CD14-positive monocyte (primary cell): ENCODE data around the gene GNAS-AS1. TPM values are rescaled to one million over a fixed set of nuclear protein-coding genes. Genes with fewer than 3 reads are reported as not detected.

Source experiments
- DNase-seq, 3 donors: peaks; one replicate each; pipeline ENCODE4 v3.0.0-alpha.2; 2011 to 2022
- H2AFZ ChIP-seq: 2 replicates; pipeline ENCODE4 v1.6.0; 2012; ENCODE audit warnings: mild to moderate bottlenecking, low read depth, low read length, inconsistent platforms; ENCODE audit not compliant: insufficient read depth, poor library complexity, severe bottlenecking
- H3K27ac ChIP-seq, 2 donors: 1 replicate in 1 of 2; 2 replicates in 1 of 2; pipeline ENCODE4 v1.5.1; 2012 to 2013; ENCODE audit warnings: low read length in 2 of 2, control low read depth in 1 of 2, inconsistent platforms in 1 of 2, low read depth in 1 of 2, mild to moderate bottlenecking in 1 of 2
- H3K27me3 ChIP-seq, 2 donors: one replicate each; pipeline versions ENCODE4 v1.6.0 to v1.6.1; 2011 to 2013; ENCODE audit warnings: low read length in 2 of 2; ENCODE audit not compliant: control insufficient read depth in 2 of 2, insufficient read depth in 2 of 2
- H3K36me3 ChIP-seq, 2 donors: replicated peaks in 1 of 2; 1 replicate in 1 of 2; 2 replicates in 1 of 2; pipeline versions ENCODE4 v1.5.1 to v1.6.1; 2012 to 2013; ENCODE audit warnings: low read length in 2 of 2, control low read depth in 1 of 2, inconsistent platforms in 1 of 2, mild to moderate bottlenecking in 1 of 2; ENCODE audit not compliant: insufficient read depth in 2 of 2, control insufficient read depth in 1 of 2
- H3K4me1 ChIP-seq, 2 donors: 1 replicate in 1 of 2; 2 replicates in 1 of 2; pipeline versions ENCODE4 v1.5.1 to v1.6.1; 2012 to 2013; ENCODE audit warnings: low read length in 2 of 2, control low read depth in 1 of 2, inconsistent platforms in 1 of 2, mild to moderate bottlenecking in 1 of 2, moderate library complexity in 1 of 2; ENCODE audit not compliant: insufficient read depth in 2 of 2, control insufficient read depth in 1 of 2
- H3K4me2 ChIP-seq: replicated peaks from 2 replicates; pipeline ENCODE3; 2012; ENCODE audit warnings: low read length, moderate library complexity, mild to moderate bottlenecking; ENCODE audit not compliant: poor library complexity, severe bottlenecking; ENCODE audit errors: extremely low read depth
- H3K4me3 ChIP-seq, 3 experiments: fragments of 200-600 bp in 1 of 3; sonication (generic) in 1 of 3; replicated peaks in 1 of 3; 1 replicate in 2 of 3; 2 replicates in 1 of 3; pipeline ENCODE4 v1.5.1; 2011 to 2013; ENCODE audit warnings: low read length in 3 of 3, mild to moderate bottlenecking in 3 of 3, control low read depth in 2 of 3, low read depth in 2 of 3, inconsistent platforms in 1 of 3, moderate library complexity in 1 of 3
- H3K79me2 ChIP-seq: 2 replicates; pipeline ENCODE4 v1.6.0; 2012; ENCODE audit warnings: mild to moderate bottlenecking, control low read depth, inconsistent platforms, low read length, moderate library complexity; ENCODE audit not compliant: insufficient read depth
- H3K9ac ChIP-seq: 2 replicates; pipeline ENCODE4 v1.6.0; 2017; ENCODE audit warnings: low read length, mild to moderate bottlenecking; ENCODE audit not compliant: insufficient read depth, poor library complexity, severe bottlenecking
- H3K9me3 ChIP-seq, 2 donors: replicated peaks in 1 of 2; 1 replicate in 1 of 2; 2 replicates in 1 of 2; pipeline versions ENCODE4 v1.5.1 to v1.6.1; 2012 to 2013; ENCODE audit warnings: low read length in 2 of 2, control low read depth in 1 of 2; ENCODE audit not compliant: control insufficient read depth in 1 of 2, insufficient read depth in 1 of 2
- H4K20me1 ChIP-seq: 2 replicates; pipeline ENCODE4 v1.6.0; 2012; ENCODE audit warnings: mild to moderate bottlenecking, low read length, control low read depth, moderate library complexity; ENCODE audit not compliant: insufficient read depth
- H3K27ac Mint-ChIP-seq, 7 donors: one replicate each; pipeline ENCODE4 v1.8.0; 2020; ENCODE audit warnings: mild to moderate bottlenecking in 7 of 7, mixed read lengths in 7 of 7, moderate library complexity in 6 of 7, inconsistent platforms in 2 of 7
- H3K27me3 Mint-ChIP-seq, 3 donors: one replicate each; pipeline ENCODE4 v1.8.0; 2021 to 2022; ENCODE audit warnings: low read depth in 3 of 3, mild to moderate bottlenecking in 3 of 3, mixed read lengths in 3 of 3, moderate library complexity in 3 of 3, inconsistent platforms in 1 of 3
- H3K36me3 Mint-ChIP-seq, 2 donors: one replicate each; pipeline ENCODE4 v1.8.0; 2020; ENCODE audit warnings: mixed read lengths in 2 of 2, inconsistent platforms in 1 of 2, mild to moderate bottlenecking in 1 of 2
- H3K4me1 Mint-ChIP-seq: one replicate; pipeline ENCODE4 v1.8.0; 2020; ENCODE audit warnings: mild to moderate bottlenecking, mixed read lengths
- H3K4me3 Mint-ChIP-seq, 2 donors: one replicate each; pipeline ENCODE4 v1.8.0; 2020; ENCODE audit warnings: mild to moderate bottlenecking in 2 of 2, mixed read lengths in 2 of 2, moderate library complexity in 1 of 2
- H3K9me3 Mint-ChIP-seq, 7 donors: one replicate each; pipeline ENCODE4 v1.8.0; 2020 to 2022; ENCODE audit warnings: mixed read lengths in 7 of 7, mild to moderate bottlenecking in 6 of 7, moderate library complexity in 6 of 7, inconsistent platforms in 2 of 7
- WGBS: methylation state at CpG from one replicate; pipeline ENCODE4 v1.1.5; 2013; ENCODE audit warnings: missing lambda C conversion rate; ENCODE audit not compliant: insufficient coverage; 5-methylcytosine and 5-hydroxymethylcytosine counted together
- intact Hi-C, 2 donors: fragments of 100-400 bp; cut with micrococcal nuclease; formaldehyde crosslinking; loops; one replicate each; pipeline versions ENCODE4 v1.15.0 to v1.15.1; 2023
- polyA plus RNA-seq, 3 donors: library from polyadenylated mRNA; depleted of rRNA in 1 of 3; unstranded in 2 of 3; stranded (reverse) in 1 of 3; fragments of 300-500 nt in 2 of 3; fragments of >200 nt in 1 of 3; fragmentation: Illumina TruSeq in 2 of 3; gene quantifications; 1 replicate in 2 of 3; 2 replicates in 1 of 3; pipeline ENCODE4 v1.2.3, GENCODE V29; 2012 to 2021
- TF ChIP-seq, protein P1 (sequence below): fragments of 200-600 bp; IDR thresholded peaks from one replicate; pipeline ENCODE4 v1.8.0; 2022; ENCODE audit warnings: antibody characterized with exemption, mild to moderate bottlenecking

Gene GNAS-AS1
- polyA plus RNA-seq, 3 donors = not detected

GRCh38 chr20:58892932-58893224, 42.2 kb upstream of the GNAS-AS1 start:
- H3K4me3 Mint-ChIP-seq = peak overlapping the region; percentile 95
- Histone ChIP-seq H3K79me2 (peaks cover 64% of the 10 kb centered on the region), H4K20me1 (peaks cover 55% of the 10 kb centered on the region), H2AFZ (no peak overlapping the region), H3K9ac (peak overlapping the region; percentile 80), H3K4me1 (peaks cover 45 to 68% of the 10 kb centered on the region in 2 donors), H3K4me2 (peak overlapping the region; percentile 89), H3K27me3 (no peaks in the 10 kb centered on the region), H3K4me3 (peak overlapping the region; percentile 74 to 93 (median 76)), H3K27ac (peak overlapping the region in 1 of 2 donors; percentile 83), H3K36me3 (peaks cover 0 to 17% of the 10 kb centered on the region in 2 donors), H3K9me3 (no peaks in the 10 kb centered on the region)
- no peak for DNase-seq
- TF ChIP-seq, protein P1, sequence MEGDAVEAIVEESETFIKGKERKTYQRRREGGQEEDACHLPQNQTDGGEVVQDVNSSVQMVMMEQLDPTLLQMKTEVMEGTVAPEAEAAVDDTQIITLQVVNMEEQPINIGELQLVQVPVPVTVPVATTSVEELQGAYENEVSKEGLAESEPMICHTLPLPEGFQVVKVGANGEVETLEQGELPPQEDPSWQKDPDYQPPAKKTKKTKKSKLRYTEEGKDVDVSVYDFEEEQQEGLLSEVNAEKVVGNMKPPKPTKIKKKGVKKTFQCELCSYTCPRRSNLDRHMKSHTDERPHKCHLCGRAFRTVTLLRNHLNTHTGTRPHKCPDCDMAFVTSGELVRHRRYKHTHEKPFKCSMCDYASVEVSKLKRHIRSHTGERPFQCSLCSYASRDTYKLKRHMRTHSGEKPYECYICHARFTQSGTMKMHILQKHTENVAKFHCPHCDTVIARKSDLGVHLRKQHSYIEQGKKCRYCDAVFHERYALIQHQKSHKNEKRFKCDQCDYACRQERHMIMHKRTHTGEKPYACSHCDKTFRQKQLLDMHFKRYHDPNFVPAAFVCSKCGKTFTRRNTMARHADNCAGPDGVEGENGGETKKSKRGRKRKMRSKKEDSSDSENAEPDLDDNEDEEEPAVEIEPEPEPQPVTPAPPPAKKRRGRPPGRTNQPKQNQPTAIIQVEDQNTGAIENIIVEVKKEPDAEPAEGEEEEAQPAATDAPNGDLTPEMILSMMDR = no peak
- H3K27me3 Mint-ChIP-seq = peaks cover 0 to 7% (median 0%) of the 10 kb centered on the region in 3 donors
- intact Hi-C loops = loop anchor here (1.0 to 10.0 kb wide), 6 partner anchors 14 to 238 kb away; partner anchors contain the start of genes ATP5F1E (in 2 of the 2), NELFCD (in 2 of the 2), CTSZ (in 1 of the 2) and STX16 (in 1 of the 2)
- H3K9me3 Mint-ChIP-seq = no peaks in the 10 kb centered on the region
- peaks cover 54% of the 10 kb centered on the region for H3K4me1 Mint-ChIP-seq
- WGBS = no CpG with 5 or more reads among the region's 1 CpG
- H3K36me3 Mint-ChIP-seq = peaks cover 8 to 15% of the 10 kb centered on the region in 2 donors
- H3K27ac Mint-ChIP-seq = peak overlapping the region; percentile 87 to 96 (median 92)

GRCh38 chr20:58892141-58892931, 41.6 kb upstream of the GNAS-AS1 start:
- Mint-ChIP-seq H3K9me3 (no peaks in the 10 kb centered on the region), H3K27me3 (peaks cover 0 to 7% (median 0%) of the 10 kb centered on the region in 3 donors), H3K27ac (peak overlapping the region; percentile 87 to 96 (median 92)), H3K4me1 (peaks cover 49% of the 10 kb centered on the region), H3K36me3 (peaks cover 8 to 15% of the 10 kb centered on the region in 2 donors), H3K4me3 (peak overlapping the region; percentile 95)
- Histone ChIP-seq H3K4me3 (peak overlapping the region; percentile 74 to 93 (median 76)), H3K27ac (peak overlapping the region; percentile 70 to 83), H3K27me3 (no peaks in the 10 kb centered on the region), H2AFZ (peak overlapping the region; percentile 50), H3K9me3 (no peaks in the 10 kb centered on the region), H3K4me2 (peak overlapping the region; percentile 89), H4K20me1 (peaks cover 50% of the 10 kb centered on the region), H3K9ac (peak overlapping the region; percentile 80), H3K79me2 (peaks cover 58% of the 10 kb centered on the region), H3K36me3 (peaks cover 0 to 17% of the 10 kb centered on the region in 2 donors), H3K4me1 (peaks cover 40 to 62% of the 10 kb centered on the region in 2 donors)
- 0% methylated on average over 9 of the region's 49 CpGs for WGBS
- peak in 2 of 3 donors; percentile 10 to 29 for DNase-seq
- intact Hi-C loops = loop anchor here (1.0 to 10.0 kb wide), 6 partner anchors 15 to 238 kb away; partner anchors contain the start of genes ATP5F1E (in 2 of the 2), NELFCD (in 2 of the 2), CTSZ (in 1 of the 2) and STX16 (in 1 of the 2)
- TF ChIP-seq, protein P1 = no peak
